Effector memory CD4-positive, alpha-beta T cell (primary cell): Measurements from ENCODE around the gene SPTBN5.
A peak's percentile ranks its signal among the peaks of the same experiment; 100 is the strongest.

Source experiments
- DNase-seq, 3 donors: peaks; one replicate each; pipeline ENCODE4 v3.0.0-alpha.2; 2020
- H3K27ac ChIP-seq: 2 replicates; pipeline ENCODE4 v1.7.0; 2013; ENCODE audit warnings: mild to moderate bottlenecking, low read length, moderate library complexity; ENCODE audit not compliant: insufficient read depth, poor library complexity, severe bottlenecking
- H3K27me3 ChIP-seq: replicated peaks from 2 replicates; pipeline ENCODE4 v1.7.0; 2013; ENCODE audit warnings: mild to moderate bottlenecking, low read length; ENCODE audit not compliant: insufficient read depth, control insufficient read depth, poor library complexity, severe bottlenecking
- H3K36me3 ChIP-seq: 2 replicates; pipeline ENCODE4 v1.7.0; 2013; ENCODE audit warnings: mild to moderate bottlenecking, low read length, moderate library complexity; ENCODE audit not compliant: control insufficient read depth, insufficient read depth
- H3K4me1 ChIP-seq: 2 replicates; pipeline ENCODE4 v1.7.0; 2013; ENCODE audit warnings: low read length, mild to moderate bottlenecking; ENCODE audit not compliant: control insufficient read depth, insufficient read depth, poor library complexity, severe bottlenecking
- H3K4me3 ChIP-seq: 2 replicates; pipeline ENCODE4 v1.7.0; 2013; ENCODE audit warnings: low read length, low read depth, mild to moderate bottlenecking; ENCODE audit not compliant: insufficient read depth, poor library complexity, severe bottlenecking
- H3K9me3 ChIP-seq: 2 replicates; pipeline ENCODE4 v1.7.0; 2013; ENCODE audit warnings: mild to moderate bottlenecking, low read length, moderate library complexity; ENCODE audit not compliant: control insufficient read depth

SPTBN5 gene

DNA sequence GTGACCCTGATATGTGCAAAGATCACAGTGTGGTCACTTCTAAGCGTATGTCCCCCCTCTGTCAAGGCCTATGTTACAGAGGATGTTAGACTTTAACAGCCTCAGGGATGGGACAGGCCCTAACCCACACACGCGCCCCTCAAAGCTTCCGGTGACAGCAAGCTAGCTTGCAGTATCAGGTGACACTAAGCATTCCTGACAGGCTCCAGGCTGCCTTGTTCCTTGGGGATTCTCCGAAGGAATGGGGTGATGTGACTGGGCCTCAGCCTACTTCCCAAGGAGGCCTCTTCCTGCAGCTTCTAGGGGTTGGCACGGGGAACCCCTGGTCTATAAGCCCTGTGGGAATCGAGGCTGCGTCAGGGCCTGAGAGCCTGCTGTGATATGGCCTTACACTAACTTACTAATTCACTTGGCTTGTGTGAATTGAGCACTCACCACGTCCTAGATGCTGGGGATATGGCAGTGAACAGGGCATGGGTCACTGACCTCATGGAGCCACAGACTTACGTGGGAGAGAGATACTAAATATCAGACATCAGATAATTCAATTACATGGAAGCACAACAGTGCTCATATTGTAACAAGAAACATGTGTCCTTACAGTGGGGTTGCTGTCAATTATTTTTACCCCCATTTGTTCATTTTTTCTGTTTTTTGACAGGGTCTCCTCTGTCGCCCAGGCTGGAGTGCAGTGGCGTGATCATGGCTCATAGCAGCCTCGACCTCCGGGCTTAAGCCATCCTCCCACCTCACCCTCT, 11.4 kb upstream of the SPTBN5 start:
- Histone ChIP-seq H3K36me3 (peaks cover 35% of the 10 kb centered on the region), H3K27ac (no peak overlapping the region)

DNA sequence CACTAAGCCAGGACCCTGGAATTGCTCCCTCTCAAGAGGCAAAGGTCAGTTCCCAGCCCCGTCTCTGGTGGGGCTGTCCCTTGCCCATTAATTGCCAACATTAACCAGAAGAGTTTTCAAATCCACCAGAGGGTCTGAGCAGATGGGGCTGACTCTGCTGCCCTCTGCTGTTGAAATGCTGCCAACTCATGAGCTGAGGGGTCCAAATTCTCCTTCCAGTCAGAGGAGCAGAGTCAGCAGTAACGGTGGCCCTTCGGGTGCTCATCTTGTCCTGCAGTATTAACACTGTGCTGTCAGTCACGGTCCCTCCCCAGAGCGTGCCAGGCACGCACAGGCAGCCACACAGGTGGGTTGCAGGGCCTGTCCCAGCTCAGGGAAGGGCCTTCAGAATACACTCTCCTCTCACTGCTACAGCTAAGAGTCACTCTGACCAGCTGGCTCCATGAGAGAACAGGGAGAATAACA, 10.7 kb upstream of the SPTBN5 start:
- peaks cover 35% of the 10 kb centered on the region for H3K36me3 ChIP-seq
- H3K4me3 ChIP-seq = no peak overlapping the region
- H3K27ac ChIP-seq = no peak overlapping the region
- no peaks in the 10 kb centered on the region for H3K9me3 ChIP-seq
- H3K4me1 ChIP-seq = no peaks in the 10 kb centered on the region
- DNase-seq = peak; percentile 49 to 53 (median 51)
- no peaks in the 10 kb centered on the region for H3K27me3 ChIP-seq

More for the DNA sequence above, 11.4 kb upstream of the SPTBN5 start:
- H3K4me1 ChIP-seq = no peaks in the 10 kb centered on the region
- DNase-seq = no peak
- no peak overlapping the region for H3K4me3 ChIP-seq
- no peaks in the 10 kb centered on the region for H3K27me3 ChIP-seq
- H3K9me3 ChIP-seq = no peaks in the 10 kb centered on the region

DNA sequence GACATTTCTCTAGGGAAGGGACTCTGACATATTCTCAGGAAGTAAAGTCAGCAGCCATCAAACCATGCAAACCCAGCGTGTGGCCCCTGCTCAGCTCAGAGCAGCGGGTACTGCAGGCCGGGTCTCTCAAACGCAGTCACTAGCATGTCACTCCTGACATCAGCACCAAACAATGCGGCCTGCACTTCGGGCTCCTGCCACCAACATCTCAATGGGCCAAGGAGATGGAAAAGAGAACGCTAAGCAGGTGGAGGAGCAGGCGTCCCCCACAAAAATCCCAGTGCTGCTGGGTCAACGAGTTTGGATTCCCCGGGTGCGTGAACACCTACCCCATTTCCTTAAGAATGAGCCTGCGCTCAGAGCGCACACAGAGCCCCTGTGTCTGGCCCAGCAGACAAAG, 9.9 kb upstream of the SPTBN5 start:
- no peaks in the 10 kb centered on the region for H3K27me3 ChIP-seq
- no peak overlapping the region for H3K4me3 ChIP-seq
- no peak overlapping the region for H3K27ac ChIP-seq
- no peaks in the 10 kb centered on the region for H3K9me3 ChIP-seq
- DNase-seq = no peak
- H3K4me1 ChIP-seq = no peaks in the 10 kb centered on the region
- H3K36me3 ChIP-seq = peaks cover 35% of the 10 kb centered on the region

DNA sequence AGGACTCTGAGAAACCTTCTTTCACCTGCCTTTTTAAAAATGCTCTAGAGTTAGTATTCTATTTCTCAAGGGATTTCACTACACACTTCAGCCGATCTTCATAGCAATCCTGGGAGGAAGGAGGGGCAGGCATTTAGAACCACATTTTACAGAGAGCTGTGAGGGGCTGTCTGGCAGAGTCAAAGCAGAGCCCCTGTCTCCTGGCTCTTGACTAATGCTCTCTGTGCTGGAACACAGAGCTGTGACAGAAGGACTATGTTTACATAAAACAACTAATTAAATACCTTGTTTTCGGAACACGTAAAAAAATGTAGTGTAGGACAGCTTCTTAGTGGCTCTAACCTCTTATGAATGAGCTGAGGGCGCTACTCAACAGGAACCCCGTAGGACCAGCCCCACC, 7.6 kb upstream of the SPTBN5 start:
- no peaks in the 10 kb centered on the region for H3K9me3 ChIP-seq
- no peaks in the 10 kb centered on the region for H3K27me3 ChIP-seq
- H3K4me3 ChIP-seq = no peak overlapping the region
- DNase-seq = no peak
- no peak overlapping the region for H3K27ac ChIP-seq
- H3K36me3 ChIP-seq = peaks cover 20% of the 10 kb centered on the region
- H3K4me1 ChIP-seq = no peaks in the 10 kb centered on the region

DNA sequence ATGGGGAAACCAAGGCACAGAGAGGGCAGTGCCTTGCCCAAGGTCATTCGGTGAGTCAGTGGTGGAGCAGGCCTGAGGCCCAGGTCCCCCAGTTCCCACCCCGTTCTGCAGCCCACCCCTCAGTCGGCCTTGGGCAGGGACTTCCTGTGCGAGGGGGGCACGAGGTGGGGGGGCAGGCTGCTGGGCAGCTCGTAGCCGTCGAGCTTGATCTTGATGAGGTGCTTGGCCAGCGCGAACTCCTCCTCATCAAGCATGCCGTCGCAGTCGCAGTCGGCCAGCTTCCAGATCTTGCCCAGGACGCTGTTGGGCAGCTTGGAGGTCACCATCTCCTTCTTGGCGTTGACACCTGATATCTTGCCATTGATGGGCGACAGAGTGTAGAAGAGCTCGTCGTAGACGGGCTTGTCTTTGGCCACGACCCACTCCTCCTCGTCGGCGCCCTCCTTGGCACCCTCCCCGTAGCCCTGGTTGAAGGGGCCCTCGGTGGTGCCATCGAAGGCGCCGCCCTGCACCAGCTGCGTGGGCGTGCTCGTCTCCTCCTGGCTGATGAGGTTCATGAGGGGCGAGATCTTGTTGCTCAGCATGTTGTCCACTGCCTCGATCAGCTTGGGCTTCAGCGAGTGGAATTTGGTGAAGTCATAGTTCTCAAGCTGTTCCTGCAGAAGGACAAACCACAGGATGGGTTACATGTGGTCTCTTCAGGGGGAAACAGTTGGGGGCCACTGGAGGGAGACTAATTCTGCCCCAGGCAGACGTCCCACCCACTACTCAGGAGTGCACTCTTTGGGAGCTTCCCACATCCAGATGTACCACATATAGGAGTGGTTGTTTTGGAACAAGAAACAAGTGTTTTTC, 6.9 kb upstream of the SPTBN5 start:
- peaks cover 20% of the 10 kb centered on the region for H3K36me3 ChIP-seq
- no peaks in the 10 kb centered on the region for H3K27me3 ChIP-seq
- H3K4me3 ChIP-seq = no peak overlapping the region
- no peak overlapping the region for H3K27ac ChIP-seq
- H3K9me3 ChIP-seq = no peaks in the 10 kb centered on the region
- no peaks in the 10 kb centered on the region for H3K4me1 ChIP-seq
- no peak for DNase-seq

DNA sequence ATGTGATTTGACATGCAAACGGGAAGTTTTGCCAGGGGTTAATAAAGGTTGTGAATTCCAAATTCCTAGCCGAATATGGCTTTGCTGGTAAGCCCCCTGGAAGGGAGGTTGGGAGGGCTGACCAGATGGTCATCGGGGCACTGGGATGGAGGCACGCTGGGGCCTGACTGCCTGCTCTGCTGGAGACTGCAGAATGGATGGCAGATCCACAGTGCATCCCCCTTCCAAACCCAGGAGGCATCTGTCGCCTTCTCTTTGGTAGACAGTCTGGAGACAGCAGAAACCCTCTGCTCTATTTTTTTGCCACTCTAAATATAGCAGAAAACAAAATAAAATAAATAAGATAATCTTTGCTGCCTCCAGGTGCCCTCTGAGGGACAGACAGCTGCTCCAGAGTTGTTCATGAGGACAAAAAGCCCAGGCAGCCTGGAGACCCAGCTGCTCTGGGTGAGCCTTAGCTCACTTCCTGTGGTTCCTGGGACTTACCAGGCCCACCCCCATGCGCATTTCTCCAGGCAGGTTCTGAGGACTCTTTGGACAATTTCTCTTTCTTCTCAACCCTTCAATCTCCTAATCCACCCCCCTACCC, 6.1 kb upstream of the SPTBN5 start:
- Histone ChIP-seq H3K27ac (no peak overlapping the region), H3K27me3 (no peaks in the 10 kb centered on the region), H3K4me1 (peaks cover 8% of the 10 kb centered on the region), H3K36me3 (peaks cover 16% of the 10 kb centered on the region), H3K9me3 (no peaks in the 10 kb centered on the region), H3K4me3 (no peak overlapping the region)
- no peak for DNase-seq

DNA sequence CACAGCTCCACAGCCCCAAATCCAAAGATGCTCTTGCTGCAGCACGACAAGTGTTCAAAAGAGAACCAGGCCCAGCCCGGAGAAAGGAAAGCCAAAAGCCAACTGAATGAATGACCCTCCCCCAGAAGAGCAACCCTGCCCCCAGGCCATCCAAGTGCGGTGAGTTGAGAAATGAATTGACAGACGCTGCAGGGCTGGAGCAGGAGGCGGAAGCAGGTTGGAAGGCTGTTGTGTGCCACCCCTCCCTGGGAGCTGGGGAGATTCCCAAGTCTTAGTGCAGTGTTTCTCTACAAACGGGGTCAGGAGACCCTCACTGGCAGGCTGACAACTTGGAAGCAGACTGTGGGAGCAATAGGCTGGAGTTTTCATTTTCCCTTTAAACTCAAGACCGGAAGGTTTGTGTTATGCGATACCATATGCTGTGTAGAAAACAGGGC, 3.5 kb upstream of the SPTBN5 start:
- peak overlapping the region; percentile 89 for H3K27ac ChIP-seq
- H3K4me1 ChIP-seq = peaks cover 30% of the 10 kb centered on the region
- no peak overlapping the region for H3K4me3 ChIP-seq
- H3K27me3 ChIP-seq = no peaks in the 10 kb centered on the region
- DNase-seq = no peak
- no peaks in the 10 kb centered on the region for H3K9me3 ChIP-seq
- peaks cover 14% of the 10 kb centered on the region for H3K36me3 ChIP-seq

DNA sequence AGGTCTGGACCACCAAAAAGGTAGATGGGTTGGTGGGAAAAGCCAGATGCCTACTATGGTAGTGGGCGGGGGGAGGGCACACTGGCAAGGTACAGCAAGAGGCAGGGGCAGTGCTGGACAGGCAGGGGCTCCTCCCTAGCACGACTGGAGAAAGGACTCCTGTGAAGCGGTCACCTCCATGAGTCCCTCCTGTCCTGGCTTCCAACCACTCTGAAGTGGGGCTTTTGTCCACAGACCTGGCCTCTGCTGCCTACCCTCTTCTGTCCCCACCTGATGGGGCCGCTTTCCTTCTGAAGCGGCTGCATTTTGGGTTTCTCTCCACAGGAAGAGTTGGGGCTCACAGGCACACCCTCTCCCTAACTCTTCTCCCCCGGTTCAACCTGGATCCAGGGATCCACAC, 2.7 kb upstream of the SPTBN5 start:
- H3K4me1 ChIP-seq = peaks cover 35% of the 10 kb centered on the region
- H3K27me3 ChIP-seq = no peaks in the 10 kb centered on the region
- H3K36me3 ChIP-seq = peaks cover 14% of the 10 kb centered on the region
- H3K9me3 ChIP-seq = no peaks in the 10 kb centered on the region
- no peak overlapping the region for H3K4me3 ChIP-seq
- H3K27ac ChIP-seq = peak overlapping the region; percentile 89
- no peak for DNase-seq

DNA sequence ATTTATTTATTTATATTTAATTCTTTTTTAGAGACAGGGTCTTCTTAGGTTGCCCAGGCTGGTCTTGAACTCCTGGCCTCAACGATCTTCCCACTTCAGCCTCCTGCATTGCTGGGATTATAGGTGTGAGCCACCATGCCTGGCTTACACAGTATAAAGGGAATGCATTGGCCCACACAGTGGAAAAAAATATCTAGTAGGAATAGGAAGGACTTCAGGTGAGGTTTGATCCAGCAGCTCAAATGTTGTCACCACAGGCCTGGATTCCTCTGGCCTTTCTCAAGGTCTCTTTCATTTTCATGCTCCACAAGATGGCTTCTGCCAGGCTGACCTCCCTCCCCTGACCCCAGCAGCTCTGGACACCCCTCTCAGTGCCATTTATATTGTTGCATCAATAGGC, 2.1 kb upstream of the SPTBN5 start:
- no peak for DNase-seq
- Histone ChIP-seq H3K27me3 (no peaks in the 10 kb centered on the region), H3K27ac (peak overlapping the region; percentile 89), H3K9me3 (no peaks in the 10 kb centered on the region), H3K4me3 (no peak overlapping the region), H3K4me1 (peaks cover 35% of the 10 kb centered on the region), H3K36me3 (peaks cover 14% of the 10 kb centered on the region)

DNA sequence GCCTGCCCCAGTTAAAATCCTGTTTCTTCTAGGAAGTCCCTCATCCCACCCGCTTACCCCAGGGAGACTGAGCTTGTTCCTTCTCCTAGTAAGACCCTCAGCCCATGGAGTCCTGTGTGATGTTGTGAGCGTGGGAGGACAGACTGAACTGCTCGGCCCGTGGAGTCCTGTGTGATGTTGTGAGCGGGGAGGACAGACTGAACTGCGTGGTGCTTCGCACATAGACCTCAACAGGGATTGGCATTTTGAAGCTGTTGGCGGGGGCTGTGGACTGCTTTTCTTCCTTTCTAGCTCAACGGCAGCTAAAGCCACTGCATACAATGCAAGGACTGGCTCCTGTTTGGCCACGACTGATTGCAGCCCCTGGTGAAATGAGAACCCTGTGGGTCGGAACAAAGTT, 1.6 kb upstream of the SPTBN5 start:
- no peak for DNase-seq
- H3K9me3 ChIP-seq = no peaks in the 10 kb centered on the region
- peaks cover 35% of the 10 kb centered on the region for H3K4me1 ChIP-seq
- H3K27ac ChIP-seq = peak overlapping the region; percentile 89
- H3K27me3 ChIP-seq = no peaks in the 10 kb centered on the region
- H3K4me3 ChIP-seq = no peak overlapping the region
- H3K36me3 ChIP-seq = peaks cover 14% of the 10 kb centered on the region
